Activated CD8-positive, alpha-beta T cell treated with anti-CD3 and anti-CD28 coated beads for 36 hours (primary cell): ENCODE data around the gene TAGLN2. TPM values are rescaled to one million over a fixed set of nuclear protein-coding genes. Genes with fewer than 3 reads are reported as not detected.

Experiments
- ATAC-seq: fragments of 200-7000 bp; cut with Tn5 transposase; one replicate; pipeline ENCODE4 v1.10.0; 2021; ENCODE audit warnings: mild to moderate bottlenecking, moderate library complexity
- CTCF ChIA-PET: fragments of 350-600 bp; sonication (Branson Sonifier 250); formaldehyde crosslinking; loops from one replicate; lab custom pipeline; 2021; ENCODE audit warnings: antibody characterized with exemption; lab: Charles Lee
- POLR2A ChIA-PET: fragments of 350-600 bp; sonication (Branson Sonifier 250); formaldehyde crosslinking; loops from one replicate; lab custom pipeline; 2021; ENCODE audit warnings: antibody characterized with exemption; lab: Charles Lee
- DNase-seq: peaks from one replicate; pipeline ENCODE4 v3.0.0-alpha.2; 2020
- H3K27ac Mint-ChIP-seq: one replicate; pipeline ENCODE4 v1.8.0; 2021; ENCODE audit warnings: mild to moderate bottlenecking, mixed read lengths
- H3K27me3 Mint-ChIP-seq: one replicate; pipeline ENCODE4 v1.8.0; 2021; ENCODE audit warnings: mixed read lengths
- H3K36me3 Mint-ChIP-seq: one replicate; pipeline ENCODE4 v1.8.0; 2021; ENCODE audit warnings: low read depth, mixed read lengths
- H3K4me1 Mint-ChIP-seq: one replicate; pipeline ENCODE4 v1.8.0; 2021; ENCODE audit warnings: low read depth, mixed read lengths
- H3K4me3 Mint-ChIP-seq: one replicate; pipeline ENCODE4 v1.8.0; 2021; ENCODE audit warnings: mild to moderate bottlenecking, moderate library complexity, mixed read lengths
- H3K9me3 Mint-ChIP-seq: one replicate; pipeline ENCODE4 v1.8.0; 2021; ENCODE audit warnings: mixed read lengths
- CTCF ChIP-seq: fragments of 200-600 bp; IDR thresholded peaks from one replicate; pipeline ENCODE4 v1.8.0; 2022; ENCODE audit warnings: antibody characterized with exemption, mild to moderate bottlenecking
- intact Hi-C: fragments of 100-400 bp; cut with micrococcal nuclease; formaldehyde crosslinking; loops from one replicate; pipeline ENCODE4 v1.10.0; 2022
- total RNA-seq, 2 experiments: library from RNA; stranded (reverse); gene quantifications; one replicate each; pipeline ENCODE4 v1.2.3, GENCODE V29; 2021

The TAGLN2 gene
- total RNA-seq, 2 experiments from 2014 or later = 475 to 482 TPM

GRCh38 chr1:159945483-159946241 lies 20.4 kb upstream of the TAGLN2 start, which contains the start of gene IGSF9:
Gene IGSF9 (minus strand): TSS chr1:159945613. CDS start chr1:159943454, 2,159 bp downstream.
- intact Hi-C loops = no loop called here
- peak within 1 kb of the TSS; percentile 48 for H3K4me3 Mint-ChIP-seq
- ATAC-seq (peak; percentile 99), DNase-seq (peak; percentile 86)
- H3K4me1 Mint-ChIP-seq = peaks cover 2% of the 10 kb centered on the region
- no peak within 1 kb of the TSS for H3K27ac Mint-ChIP-seq
- H3K27me3 Mint-ChIP-seq = peaks cover 22% of the 10 kb centered on the region
- POLR2A ChIA-PET = interaction anchor here (1.0 to 1.1 kb wide), 2 partner anchors 81 to 168 kb away, joined by 3 read pairs; no protein-coding TSS in a partner anchor
- no peaks in the 10 kb centered on the region for H3K9me3 Mint-ChIP-seq
- no peaks in the 10 kb centered on the region for H3K36me3 Mint-ChIP-seq
- TF ChIP-seq CTCF = peak; percentile 57
- CTCF ChIA-PET = interaction anchor here (0.7 to 2.3 kb wide), 16 partner anchors 9 to 147 kb away, joined by 3 to 21 read pairs (median 3); partner anchors contain the start of gene SLAMF8

GRCh38 chr1:159944623-159945455 lies 19.5 kb upstream of the TAGLN2 start:
- TF ChIP-seq CTCF = peak; percentile 4
- Mint-ChIP-seq H3K4me1 (peaks cover 2% of the 10 kb centered on the region), H3K36me3 (no peaks in the 10 kb centered on the region), H3K4me3 (peak overlapping the region; percentile 48), H3K27me3 (peaks cover 22% of the 10 kb centered on the region), H3K27ac (no peak overlapping the region), H3K9me3 (no peaks in the 10 kb centered on the region)
- ChIA-PET POLR2A (no interaction called here), CTCF (interaction anchor here (0.8 to 2.7 kb wide), 12 partner anchors 9 to 134 kb away, joined by 3 to 21 read pairs (median 3); no protein-coding TSS in a partner anchor)
- DNase-seq (no peak), ATAC-seq (no peak)
- intact Hi-C loops = no loop called here

- no peak for ATAC-seq
- intact Hi-C loops = no loop called here
- H3K27ac Mint-ChIP-seq = no peak overlapping the region
- ChIA-PET CTCF (interaction anchor here (0.8 to 2.7 kb wide), 4 partner anchors 48 to 134 kb away, joined by 3 to 18 read pairs (median 4); no protein-coding TSS in a partner anchor), POLR2A (no interaction called here)
- H3K36me3 Mint-ChIP-seq = no peaks in the 10 kb centered on the region
- H3K9me3 Mint-ChIP-seq = no peaks in the 10 kb centered on the region
- no peak for DNase-seq
- H3K4me1 Mint-ChIP-seq = peaks cover 2% of the 10 kb centered on the region
- no peak for TF ChIP-seq CTCF
- H3K27me3 Mint-ChIP-seq = peaks cover 22% of the 10 kb centered on the region
- H3K4me3 Mint-ChIP-seq = no peak overlapping the region
Measured at GRCh38 chr1:159943908-159944622, 18.8 kb upstream of the TAGLN2 start.

- CTCF ChIA-PET = interaction anchor here (1.1 to 2.7 kb wide), 2 partner anchors 9 to 64 kb away, joined by 3 to 18 read pairs; no protein-coding TSS in a partner anchor
- ATAC-seq (no peak), DNase-seq (no peak)
- Mint-ChIP-seq H3K27ac (no peak overlapping the region), H3K27me3 (peaks cover 22% of the 10 kb centered on the region), H3K4me1 (peaks cover 2% of the 10 kb centered on the region), H3K9me3 (no peaks in the 10 kb centered on the region), H3K36me3 (no peaks in the 10 kb centered on the region), H3K4me3 (no peak overlapping the region)
- intact Hi-C loops = no loop called here
- POLR2A ChIA-PET = no interaction called here
- TF ChIP-seq CTCF = no peak
Measured at GRCh38 chr1:159943278-159943640, 18.0 kb upstream of the TAGLN2 start.
